GM23338 (cell line): ENCODE measurements around the gene SCYGR6. TPM values are rescaled to one million over a fixed set of nuclear protein-coding genes. Genes with fewer than 3 reads are reported as not detected.

Experiments
- ATAC-seq: fragments of 200-7000 bp; cut with Tn5 transposase; 3 replicates; pipeline ENCODE4 v1.9.1; 2020
- DNase-seq: peaks from one replicate; pipeline ENCODE4 v3.0.0-alpha.2; 2015; ENCODE audit warnings: low spot score
- H2AFZ ChIP-seq: fragments of 200-600 bp; sonication (generic); 2 replicates; pipeline ENCODE4 v1.8.0; 2016; ENCODE audit warnings: antibody characterized with exemption, mild to moderate bottlenecking, moderate library complexity
- H3F3A ChIP-seq: fragments of 200-600 bp; sonication (generic); replicated peaks from 2 replicates; pipeline ENCODE4 v1.8.0; 2017; ENCODE audit warnings: antibody characterized with exemption, mixed run types, low read depth
- H3K27ac ChIP-seq: fragments of 200-600 bp; sonication (generic); 2 replicates; pipeline ENCODE4 v1.6.1; 2016; ENCODE audit warnings: low read depth
- H3K27me3 ChIP-seq: fragments of 200-600 bp; sonication (generic); 2 replicates; pipeline ENCODE4 v1.8.0; 2016; ENCODE audit warnings: mild to moderate bottlenecking, mixed run types, moderate library complexity; ENCODE audit not compliant: insufficient read depth
- H3K36me3 ChIP-seq: fragments of 200-600 bp; sonication (generic); 2 replicates; pipeline ENCODE4 v1.8.0; 2016; ENCODE audit warnings: mild to moderate bottlenecking; ENCODE audit not compliant: insufficient read depth
- H3K4me1 ChIP-seq: fragments of 200-600 bp; sonication (generic); 2 replicates; pipeline ENCODE4 v1.8.0; 2016; ENCODE audit warnings: mild to moderate bottlenecking, moderate library complexity; ENCODE audit not compliant: insufficient read depth
- H3K4me2 ChIP-seq: fragments of 200-600 bp; sonication (generic); 2 replicates; pipeline ENCODE4 v1.7.1; 2017; ENCODE audit warnings: mixed run types
- H3K4me3 ChIP-seq: fragments of 200-600 bp; sonication (generic); 2 replicates; pipeline ENCODE4 v1.6.1; 2016; ENCODE audit warnings: mixed run types
- H3K79me2 ChIP-seq: fragments of 200-600 bp; sonication (generic); replicated peaks from 2 replicates; pipeline ENCODE4 v1.8.0; 2017; ENCODE audit warnings: mild to moderate bottlenecking; ENCODE audit not compliant: insufficient read depth
- H3K9me2 ChIP-seq: fragments of 200-600 bp; sonication (generic); 2 replicates; pipeline ENCODE4 v1.8.0; 2017; ENCODE audit not compliant: insufficient read depth
- H4K20me1 ChIP-seq: fragments of 200-600 bp; sonication (generic); replicated peaks from 2 replicates; pipeline ENCODE4 v1.8.0; 2017; ENCODE audit warnings: mild to moderate bottlenecking; ENCODE audit not compliant: insufficient read depth
- H3K27ac Mint-ChIP-seq: 2 replicates; pipeline ENCODE4 v1.8.0; 2020; ENCODE audit warnings: inconsistent platforms, mild to moderate bottlenecking, moderate library complexity, mixed read lengths
- H3K27me3 Mint-ChIP-seq: 3 replicates; pipeline ENCODE4 v1.8.0; 2022; ENCODE audit warnings: low read depth, mild to moderate bottlenecking, moderate library complexity, mixed read lengths, inconsistent platforms; ENCODE audit not compliant: insufficient read depth, poor library complexity
- H3K36me3 Mint-ChIP-seq: 3 replicates; pipeline ENCODE4 v1.8.0; 2021; ENCODE audit warnings: low read depth, mild to moderate bottlenecking, inconsistent platforms, moderate library complexity, mixed read lengths
- H3K4me1 Mint-ChIP-seq: 3 replicates; pipeline ENCODE4 v1.8.0; 2020; ENCODE audit warnings: mild to moderate bottlenecking, inconsistent platforms, mixed read lengths
- H3K4me3 Mint-ChIP-seq: 3 replicates; pipeline ENCODE4 v1.8.0; 2021; ENCODE audit warnings: moderate library complexity, mild to moderate bottlenecking, inconsistent platforms, mixed read lengths
- H3K9me3 Mint-ChIP-seq: 3 replicates; pipeline ENCODE4 v1.8.0; 2020; ENCODE audit warnings: moderate library complexity, mild to moderate bottlenecking, inconsistent platforms, mixed read lengths
- CREB1 ChIP-seq: fragments of 250-450 bp; sonication (Bioruptor Pico); IDR thresholded peaks from 2 replicates; pipeline ENCODE4 v1.5.0; 2020; ENCODE audit warnings: low read depth, mild to moderate bottlenecking, moderate library complexity
- CTCF ChIP-seq, 2 experiments: fragments of 200-600 bp in 1 of 2; sonication (generic) in 1 of 2; conservative IDR thresholded peaks; 2 replicates each; pipeline versions ENCODE4 v1.5.1 to v1.6.1; 2016 to 2017; ENCODE audit warnings: antibody characterized with exemption in 2 of 2, low read depth in 2 of 2, mild to moderate bottlenecking in 2 of 2, moderate library complexity in 1 of 2
- EZH2 ChIP-seq: fragments of 200-600 bp; sonication (generic); IDR thresholded peaks from one replicate; pipeline ENCODE4 v1.8.0; 2017; ENCODE audit warnings: antibody characterized with exemption, mild to moderate bottlenecking, low read depth; ENCODE audit not compliant: unreplicated experiment
- EZH2phosphoT487 ChIP-seq: fragments of 200-600 bp; sonication (generic); IDR thresholded peaks from one replicate; pipeline ENCODE4 v1.8.1; 2018; ENCODE audit warnings: antibody characterized with exemption; ENCODE audit not compliant: unreplicated experiment
- JUNB ChIP-seq: IDR thresholded peaks from one replicate; pipeline ENCODE4 v1.6.1; 2016; ENCODE audit warnings: antibody characterized with exemption; ENCODE audit not compliant: unreplicated experiment
- NANOG ChIP-seq: IDR thresholded peaks from 2 replicates; pipeline ENCODE4 v1.6.1; 2016; ENCODE audit warnings: antibody characterized with exemption, borderline replicate concordance
- POLR2AphosphoS5 ChIP-seq: IDR thresholded peaks from 2 replicates; pipeline ENCODE4 v1.6.1; 2016; ENCODE audit warnings: antibody characterized with exemption, low read depth
- STAT1 ChIP-seq: IDR thresholded peaks from one replicate; pipeline ENCODE4 v1.6.1; 2016; ENCODE audit warnings: antibody characterized with exemption; ENCODE audit not compliant: unreplicated experiment
- ZNF114 ChIP-seq: fragments of 250-450 bp; sonication (Bioruptor Pico); IDR thresholded peaks from 2 replicates; pipeline ENCODE4 v1.5.0; 2020; ENCODE audit warnings: mild to moderate bottlenecking, moderate library complexity
- ZNF331 ChIP-seq: fragments of 250-450 bp; sonication (Bioruptor Pico); IDR thresholded peaks from 2 replicates; pipeline ENCODE4 v1.5.0; 2020; ENCODE audit warnings: low read depth, mild to moderate bottlenecking, moderate library complexity
- polyA plus RNA-seq: library from polyadenylated mRNA; unstranded; fragments of >200 nt; fragmentation: Nextera tagmentation; extraction: Ambion mirVana; gene quantifications from 2 replicates; pipeline ENCODE4 v1.2.1, GENCODE V29; 2016
- total RNA-seq: library from RNA; depleted of rRNA; stranded (reverse); fragments of >200 nt; shearing (Covaris generic); gene quantifications from 2 replicates; pipeline ENCODE4 v1.2.3, GENCODE V29; 2014
- TF ChIP-seq, protein P1 (sequence below): IDR thresholded peaks from one replicate; pipeline ENCODE4 v1.6.1; 2018; ENCODE audit warnings: antibody characterized with exemption; ENCODE audit not compliant: unreplicated experiment

SCYGR6 gene
- total and polyA plus RNA-seq, 2 experiments from 2014 or later: not detected

DNA sequence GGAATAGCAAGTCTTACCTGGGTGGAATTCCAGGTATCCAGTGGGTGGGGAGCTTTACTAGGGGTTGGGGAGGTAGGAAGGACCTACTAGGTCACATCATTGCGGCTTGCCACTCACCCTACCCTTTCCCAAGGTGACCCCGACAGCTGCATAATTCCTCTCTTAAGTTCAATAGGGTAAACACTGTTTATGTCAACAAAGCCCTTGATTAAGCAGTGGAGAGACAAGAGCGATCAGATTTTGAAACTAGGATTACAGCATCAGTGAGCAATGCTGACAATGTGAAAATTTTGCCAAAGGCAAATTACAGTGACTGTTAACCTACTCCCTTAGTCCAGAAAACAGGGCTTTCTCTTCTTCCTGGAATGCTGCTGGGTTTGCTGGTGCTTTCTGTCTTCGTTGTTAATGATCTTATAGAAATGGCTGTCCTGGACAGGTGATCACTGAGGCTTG, 21.3 kb downstream of the SCYGR6 start (continued):
- no peak for TF ChIP-seq EZH2phosphoT487
- TF ChIP-seq JUNB: no peak
- no peak for TF ChIP-seq STAT1
- TF ChIP-seq EZH2: no peak
- TF ChIP-seq, protein P1, sequence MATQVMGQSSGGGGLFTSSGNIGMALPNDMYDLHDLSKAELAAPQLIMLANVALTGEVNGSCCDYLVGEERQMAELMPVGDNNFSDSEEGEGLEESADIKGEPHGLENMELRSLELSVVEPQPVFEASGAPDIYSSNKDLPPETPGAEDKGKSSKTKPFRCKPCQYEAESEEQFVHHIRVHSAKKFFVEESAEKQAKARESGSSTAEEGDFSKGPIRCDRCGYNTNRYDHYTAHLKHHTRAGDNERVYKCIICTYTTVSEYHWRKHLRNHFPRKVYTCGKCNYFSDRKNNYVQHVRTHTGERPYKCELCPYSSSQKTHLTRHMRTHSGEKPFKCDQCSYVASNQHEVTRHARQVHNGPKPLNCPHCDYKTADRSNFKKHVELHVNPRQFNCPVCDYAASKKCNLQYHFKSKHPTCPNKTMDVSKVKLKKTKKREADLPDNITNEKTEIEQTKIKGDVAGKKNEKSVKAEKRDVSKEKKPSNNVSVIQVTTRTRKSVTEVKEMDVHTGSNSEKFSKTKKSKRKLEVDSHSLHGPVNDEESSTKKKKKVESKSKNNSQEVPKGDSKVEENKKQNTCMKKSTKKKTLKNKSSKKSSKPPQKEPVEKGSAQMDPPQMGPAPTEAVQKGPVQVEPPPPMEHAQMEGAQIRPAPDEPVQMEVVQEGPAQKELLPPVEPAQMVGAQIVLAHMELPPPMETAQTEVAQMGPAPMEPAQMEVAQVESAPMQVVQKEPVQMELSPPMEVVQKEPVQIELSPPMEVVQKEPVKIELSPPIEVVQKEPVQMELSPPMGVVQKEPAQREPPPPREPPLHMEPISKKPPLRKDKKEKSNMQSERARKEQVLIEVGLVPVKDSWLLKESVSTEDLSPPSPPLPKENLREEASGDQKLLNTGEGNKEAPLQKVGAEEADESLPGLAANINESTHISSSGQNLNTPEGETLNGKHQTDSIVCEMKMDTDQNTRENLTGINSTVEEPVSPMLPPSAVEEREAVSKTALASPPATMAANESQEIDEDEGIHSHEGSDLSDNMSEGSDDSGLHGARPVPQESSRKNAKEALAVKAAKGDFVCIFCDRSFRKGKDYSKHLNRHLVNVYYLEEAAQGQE: no peak
- TF ChIP-seq ZNF331: no peak
- no peak for TF ChIP-seq CTCF (conservative IDR thresholded peaks at IDR 0.05; ENCODE audit: low read depth in 2 of 2)
- TF ChIP-seq POLR2AphosphoS5: no peak
- TF ChIP-seq CREB1 (CRISPR knock-in tag): no peak

- H3K27ac ChIP-seq: no peak overlapping the region
- H3K4me2 ChIP-seq: no peak overlapping the region
- H3F3A ChIP-seq: no peaks in the 10 kb centered on the region
- no peaks in the 10 kb centered on the region for H4K20me1 ChIP-seq
- no peaks in the 10 kb centered on the region for H3K27me3 ChIP-seq
- DNase-seq (peak; percentile 11), ATAC-seq (no peak)
- no peak overlapping the region for H3K4me3 ChIP-seq
- Mint-ChIP-seq H3K4me1 (no peaks in the 10 kb centered on the region), H3K9me3 (no peaks in the 10 kb centered on the region), H3K27me3 (peaks cover 2% of the 10 kb centered on the region), H3K27ac (no peak overlapping the region), H3K36me3 (peaks cover 18% of the 10 kb centered on the region; the same call in 2 of the 3 replicates), H3K4me3 (no peak overlapping the region)
- peaks cover 3% of the 10 kb centered on the region; the same call in 1 of the 2 replicates for H3K9me2 ChIP-seq
- H3K79me2 ChIP-seq: no peaks in the 10 kb centered on the region
- no peaks in the 10 kb centered on the region for H3K36me3 ChIP-seq
- no peak overlapping the region for H2AFZ ChIP-seq
- H3K4me1 ChIP-seq: peaks cover 6% of the 10 kb centered on the region; the same call in 1 of the 2 replicates
- TF ChIP-seq ZNF114: no peak
- no peak for TF ChIP-seq JUNB
- TF ChIP-seq, protein P1: no peak
- TF ChIP-seq NANOG: no peak
These were observed 23.0 kb downstream of the SCYGR6 start for GRCh38 chr2:227701556-227701955.
